SU-DHL-6 (cell line): ENCODE measurements around the gene MSX1.

Source experiments
- EZH2phosphoT487 ChIP-seq: fragments of 200-600 bp; sonication (generic), shearing (Covaris generic); conservative IDR thresholded peaks from 2 replicates; pipeline ENCODE4 v1.6.1; 2018; ENCODE audit warnings: mild to moderate bottlenecking, antibody characterized with exemption, low read length, moderate library complexity, mixed read lengths
- TF ChIP-seq, protein P1 (sequence below): fragments of 200-600 bp; sonication (generic); IDR thresholded peaks from one replicate; pipeline ENCODE4 v1.5.1; 2017; ENCODE audit warnings: antibody characterized with exemption, mild to moderate bottlenecking, low read length, moderate library complexity; ENCODE audit not compliant: insufficient read depth, poor library complexity, severe bottlenecking

GRCh38 chr4:4875147-4875546 is 15.7 kb downstream of the MSX1 start:
- TF ChIP-seq, protein P1, sequence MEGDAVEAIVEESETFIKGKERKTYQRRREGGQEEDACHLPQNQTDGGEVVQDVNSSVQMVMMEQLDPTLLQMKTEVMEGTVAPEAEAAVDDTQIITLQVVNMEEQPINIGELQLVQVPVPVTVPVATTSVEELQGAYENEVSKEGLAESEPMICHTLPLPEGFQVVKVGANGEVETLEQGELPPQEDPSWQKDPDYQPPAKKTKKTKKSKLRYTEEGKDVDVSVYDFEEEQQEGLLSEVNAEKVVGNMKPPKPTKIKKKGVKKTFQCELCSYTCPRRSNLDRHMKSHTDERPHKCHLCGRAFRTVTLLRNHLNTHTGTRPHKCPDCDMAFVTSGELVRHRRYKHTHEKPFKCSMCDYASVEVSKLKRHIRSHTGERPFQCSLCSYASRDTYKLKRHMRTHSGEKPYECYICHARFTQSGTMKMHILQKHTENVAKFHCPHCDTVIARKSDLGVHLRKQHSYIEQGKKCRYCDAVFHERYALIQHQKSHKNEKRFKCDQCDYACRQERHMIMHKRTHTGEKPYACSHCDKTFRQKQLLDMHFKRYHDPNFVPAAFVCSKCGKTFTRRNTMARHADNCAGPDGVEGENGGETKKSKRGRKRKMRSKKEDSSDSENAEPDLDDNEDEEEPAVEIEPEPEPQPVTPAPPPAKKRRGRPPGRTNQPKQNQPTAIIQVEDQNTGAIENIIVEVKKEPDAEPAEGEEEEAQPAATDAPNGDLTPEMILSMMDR = no peak
- no peak for TF ChIP-seq EZH2phosphoT487
